Measurements from ENCODE around the gene THRSP.
"Not testable (repeated sequence)": the region's sequence is repeated elsewhere in the genome, so short reads cannot be mapped to it uniquely, and the experiment has no call there.

THRSP gene

GRCh38 chr11:78039919-78040671 is 23.6 kb upstream of the THRSP start:
- peak overlapping the region; percentile 26 for H3K4me3 ChIP-seq (ENCODE audit: low read length)
- TF ChIP-seq CTCF (conservative IDR thresholded peaks at IDR 0.05; ENCODE audit: low read length), result no peak
- peak; percentile 88 for DNase-seq (ENCODE audit: low read depth)

GRCh38 chr11:78040691-78041379 is 22.8 kb upstream of the THRSP start:
- TF ChIP-seq CTCF (conservative IDR thresholded peaks at IDR 0.05; ENCODE audit: low read length), result no peak
- H3K4me3 ChIP-seq (ENCODE audit: low read length), result no peak overlapping the region
- DNase-seq (ENCODE audit: low read depth), result no peak

- not testable (repeated sequence) for DNase-seq (ENCODE audit: low read depth); H3K4me3 ChIP-seq (ENCODE audit: low read length)
Measured at GRCh38 chr11:78041380-78041719, 22.3 kb upstream of the THRSP start.

- TF ChIP-seq CTCF (conservative IDR thresholded peaks at IDR 0.05; ENCODE audit: low read length), result no peak
- DNase-seq (ENCODE audit: low read depth), result no peak
- H3K4me3 ChIP-seq (ENCODE audit: low read length), result no peak overlapping the region
Measured at GRCh38 chr11:78041843-78042440, 21.7 kb upstream of the THRSP start.

- no peak for DNase-seq (ENCODE audit: low read depth)
- no peak for TF ChIP-seq CTCF (conservative IDR thresholded peaks at IDR 0.05; ENCODE audit: low read length)
Measured at GRCh38 chr11:78044706-78045105, 19.0 kb upstream of the THRSP start.

GRCh38 chr11:78045851-78046485 is 17.7 kb upstream of the THRSP start:
- H3K4me3 ChIP-seq (ENCODE audit: low read length), result peak overlapping the region; percentile 68
- TF ChIP-seq CTCF (conservative IDR thresholded peaks at IDR 0.05; ENCODE audit: low read length), result peak; percentile 67
- DNase-seq (ENCODE audit: low read depth), result peak; percentile 46

More at GRCh38 chr11:78044706-78045105, 19.0 kb upstream of the THRSP start:
- no peak overlapping the region for H3K4me3 ChIP-seq (ENCODE audit: low read length)

GRCh38 chr11:78046486-78046854 is 17.2 kb upstream of the THRSP start:
- H3K4me3 ChIP-seq (ENCODE audit: low read length), result no peak overlapping the region
- no peak for DNase-seq (ENCODE audit: low read depth)
- no peak for TF ChIP-seq CTCF (conservative IDR thresholded peaks at IDR 0.05; ENCODE audit: low read length)
